Psoas muscle (tissue), 8 donors: Measurements from ENCODE around the gene TMEM238L. TPM values are rescaled to one million over a fixed set of nuclear protein-coding genes. Genes with fewer than 3 reads are reported as not detected.

Experiments used
- ATAC-seq, 4 donors: fragments of 200-7000 bp; cut with Tn5 transposase; one replicate each; pipeline ENCODE4 v1.9.1; 2020; ENCODE audit warnings: moderate library complexity in 3 of 4, mild to moderate bottlenecking in 2 of 4
- DNase-seq, 2 donors: peaks; one replicate each; pipeline ENCODE4 v3.0.0-alpha.2; 2020
- H3K27ac ChIP-seq: fragments of 200-600 bp; one replicate; pipeline ENCODE4 v1.8.0; 2022
- H3K27me3 ChIP-seq, 3 donors: fragments of 200-600 bp in 1 of 3; one replicate each; pipeline versions ENCODE4 v1.6.1 to v1.8.0; 2013 to 2022; ENCODE audit warnings: low read length in 2 of 3, mild to moderate bottlenecking in 2 of 3, moderate library complexity in 1 of 3; ENCODE audit not compliant: insufficient read depth in 3 of 3
- H3K36me3 ChIP-seq, 2 donors: fragments of 200-600 bp in 1 of 2; one replicate each; pipeline versions ENCODE4 v1.6.1 to v1.8.0; 2013 to 2022; ENCODE audit warnings: low read depth in 1 of 2, mild to moderate bottlenecking in 1 of 2, moderate library complexity in 1 of 2; ENCODE audit not compliant: insufficient read depth in 1 of 2
- H3K4me1 ChIP-seq: fragments of 200-600 bp; one replicate; pipeline ENCODE4 v1.8.0; 2022
- H3K4me3 ChIP-seq: fragments of 200-600 bp; one replicate; pipeline ENCODE4 v1.8.0; 2022; ENCODE audit warnings: mild to moderate bottlenecking
- H3K9me3 ChIP-seq: fragments of 200-600 bp; one replicate; pipeline ENCODE4 v1.8.0; 2022
- WGBS, 3 donors: extraction: QIAGEN DNeasy Blood & Tissue Kit; methylation state at CpG; one replicate each; pipeline versions ENCODE4 v1.1.6 to v1.1.7; 2013; 5-methylcytosine and 5-hydroxymethylcytosine counted together
- intact Hi-C, 2 donors: fragments of 100-400 bp; cut with DNase I; formaldehyde crosslinking; loops; one replicate each; pipeline versions ENCODE4 v1.11.0 to v1.14.2; 2022
- polyA plus RNA-seq, 3 donors: library from polyadenylated mRNA; stranded (reverse); fragments of 200-250 nt; gene quantifications; one replicate each; pipeline ENCODE4 v1.2.3, GENCODE V29; 2013
- total RNA-seq, 4 donors: library from RNA; stranded (reverse); fragmentation: NEBNext Ultra II Directional in 2 of 4; extraction: Animal tissue kit (Norgen Biotek cat#: 25700) in 2 of 4; gene quantifications; one replicate each; pipeline versions ENCODE4 v1.2.1 to v1.2.4, GENCODE V29; 2021 to 2023
- TF ChIP-seq, protein P1 (sequence below): fragments of 200-600 bp; IDR thresholded peaks from one replicate; pipeline ENCODE4 v1.8.0; 2022; ENCODE audit warnings: antibody characterized with exemption
- donor health status: healthy with polysubstance abuse.
- donor health status: DM: no; HTN: no; CAD: no; lungs with moderate emphysema.
- donor health status: Bipolar disorder and iron deficiency.
- donor health status: healthy.
- donor health status: DM: yes; HTN: yes; CAD: no.
- donor health status: DM: no; HTN: no; CAD: no.
- donor health status: DM: no; HTN: no; CAD: no.
- donor health status: DM: yes; HTN: yes; CAD: no.

TMEM238L gene
- total and polyA plus RNA-seq, 7 donors: 0.03 to 0.07 TPM; not detected in 5

DNA sequence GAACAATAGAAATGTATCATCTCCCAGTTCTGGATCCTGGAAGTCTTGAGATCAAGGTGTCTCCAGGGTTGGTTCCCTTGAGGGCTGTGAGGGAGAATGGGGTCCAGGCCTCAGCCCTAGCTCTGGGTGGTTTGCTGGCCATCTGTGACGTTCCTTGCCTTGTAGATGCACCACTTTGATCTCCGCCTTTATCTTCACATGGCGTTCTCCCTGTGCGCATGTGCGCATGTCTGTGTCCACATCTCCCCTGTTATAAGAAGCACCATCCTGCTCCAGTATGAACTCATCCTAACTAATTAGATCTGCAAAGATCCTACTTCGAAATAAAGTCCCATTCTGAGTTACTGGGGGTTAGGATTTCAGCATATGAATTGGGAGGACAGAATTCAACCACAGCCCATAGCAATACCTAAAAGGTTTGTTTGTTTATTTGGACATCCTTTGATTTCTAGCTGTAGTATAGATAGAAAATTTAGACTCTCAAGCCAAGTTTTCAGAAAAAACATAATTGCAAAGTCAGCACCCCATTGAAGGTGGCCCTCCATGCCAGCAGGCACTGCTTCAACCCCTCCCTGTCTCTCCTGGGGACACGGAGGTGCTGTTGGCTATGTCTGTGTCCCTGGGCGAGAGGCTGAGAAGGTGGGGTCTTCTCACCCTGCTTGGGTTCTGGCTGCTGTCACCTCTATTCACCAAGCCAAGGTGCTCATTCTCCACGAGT lies 2.8 kb upstream of the TMEM238L start:
- ATAC-seq: no peak
- intact Hi-C loops: no loop called here
- whole genome bisulfite sequencing, 3 donors: 78 to 83% (median 82%) methylated on average over 9 of the region's 9 CpGs
- Histone ChIP-seq H3K36me3 (no peaks in the 10 kb centered on the region), H3K27me3 (no peaks in the 10 kb centered on the region), H3K4me3 (no peak overlapping the region), H3K27ac (no peak overlapping the region), H3K9me3 (no peaks in the 10 kb centered on the region), H3K4me1 (no peaks in the 10 kb centered on the region)
- DNase-seq: no peak
- TF ChIP-seq, protein P1, sequence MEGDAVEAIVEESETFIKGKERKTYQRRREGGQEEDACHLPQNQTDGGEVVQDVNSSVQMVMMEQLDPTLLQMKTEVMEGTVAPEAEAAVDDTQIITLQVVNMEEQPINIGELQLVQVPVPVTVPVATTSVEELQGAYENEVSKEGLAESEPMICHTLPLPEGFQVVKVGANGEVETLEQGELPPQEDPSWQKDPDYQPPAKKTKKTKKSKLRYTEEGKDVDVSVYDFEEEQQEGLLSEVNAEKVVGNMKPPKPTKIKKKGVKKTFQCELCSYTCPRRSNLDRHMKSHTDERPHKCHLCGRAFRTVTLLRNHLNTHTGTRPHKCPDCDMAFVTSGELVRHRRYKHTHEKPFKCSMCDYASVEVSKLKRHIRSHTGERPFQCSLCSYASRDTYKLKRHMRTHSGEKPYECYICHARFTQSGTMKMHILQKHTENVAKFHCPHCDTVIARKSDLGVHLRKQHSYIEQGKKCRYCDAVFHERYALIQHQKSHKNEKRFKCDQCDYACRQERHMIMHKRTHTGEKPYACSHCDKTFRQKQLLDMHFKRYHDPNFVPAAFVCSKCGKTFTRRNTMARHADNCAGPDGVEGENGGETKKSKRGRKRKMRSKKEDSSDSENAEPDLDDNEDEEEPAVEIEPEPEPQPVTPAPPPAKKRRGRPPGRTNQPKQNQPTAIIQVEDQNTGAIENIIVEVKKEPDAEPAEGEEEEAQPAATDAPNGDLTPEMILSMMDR: no peak

- Histone ChIP-seq H3K27me3 (no peaks in the 10 kb centered on the region), H3K4me1 (no peaks in the 10 kb centered on the region), H3K36me3 (no peaks in the 10 kb centered on the region), H3K4me3 (no peak overlapping the region), H3K27ac (no peak overlapping the region), H3K9me3 (no peaks in the 10 kb centered on the region)
- TF ChIP-seq, protein P1: no peak
- DNase-seq (no peak), ATAC-seq (no peak)
- WGBS, 3 donors: 86 to 97% (median 90%) methylated on average over 6 of the region's 6 CpGs
- intact Hi-C loops: no loop called here
Observed at GRCh38 chr17:10805911-10806310, 2.0 kb upstream of the TMEM238L start.

GRCh38 chr17:10804546-10804945 lies 647 bp upstream of the TMEM238L start:
- ATAC-seq (no peak), DNase-seq (no peak)
- WGBS, 3 donors: 83 to 89% (median 85%) methylated on average over 7 of the region's 7 CpGs
- intact Hi-C loops: no loop called here
- no peaks in the 10 kb centered on the region for H3K9me3 ChIP-seq
- TF ChIP-seq, protein P1: no peak
- no peak overlapping the region for H3K27ac ChIP-seq
- H3K4me1 ChIP-seq: no peaks in the 10 kb centered on the region
- no peaks in the 10 kb centered on the region for H3K27me3 ChIP-seq
- no peak overlapping the region for H3K4me3 ChIP-seq
- H3K36me3 ChIP-seq: no peaks in the 10 kb centered on the region

DNA sequence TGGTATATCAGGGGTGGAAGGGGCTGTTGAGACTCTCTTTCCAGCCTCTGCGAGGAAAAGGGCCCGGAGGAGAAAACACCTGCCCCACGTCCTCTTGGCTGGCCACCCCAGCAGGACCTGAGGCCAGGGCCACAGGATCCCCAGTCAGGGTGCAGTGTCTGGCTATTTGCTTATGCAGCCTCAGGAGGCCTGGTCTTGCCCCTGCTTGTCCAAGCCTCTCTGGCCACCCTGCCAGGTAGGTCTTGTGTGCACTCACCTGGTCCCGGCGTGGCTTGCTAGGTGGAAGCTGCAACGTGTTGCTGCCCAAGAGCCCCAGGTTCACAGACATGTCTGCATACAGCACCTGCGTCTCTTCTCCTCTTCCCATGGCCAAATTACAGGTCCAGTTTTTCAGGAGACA lies 549 bp downstream of the TMEM238L start:
- intact Hi-C loops: no loop called here
- no peaks in the 10 kb centered on the region for H3K36me3 ChIP-seq
- ATAC-seq (no peak), DNase-seq (no peak)
- H3K9me3 ChIP-seq: no peaks in the 10 kb centered on the region
- H3K27me3 ChIP-seq: no peaks in the 10 kb centered on the region
- no peak overlapping the region for H3K4me3 ChIP-seq
- TF ChIP-seq, protein P1: no peak
- no peaks in the 10 kb centered on the region for H3K4me1 ChIP-seq
- H3K27ac ChIP-seq: no peak overlapping the region
- WGBS, 3 donors: 94 to 96% (median 95%) methylated on average over 7 of the region's 7 CpGs
